KOPT-K1 (cell line): ENCODE results near the gene LSR.

Experiments used
- H3K27ac ChIP-seq: fragments of 200-600 bp; sonication (generic); 2 replicates; pipeline ENCODE4 v1.5.1; 2016; ENCODE audit warnings: antibody characterized with exemption, mild to moderate bottlenecking, low read depth, low read length; ENCODE audit not compliant: poor library complexity, severe bottlenecking
- H3K36me3 ChIP-seq: fragments of 200-600 bp; sonication (generic); 2 replicates; pipeline ENCODE4 v1.5.1; 2017; ENCODE audit warnings: antibody characterized with exemption, mild to moderate bottlenecking, low read length, moderate library complexity; ENCODE audit not compliant: insufficient read depth
- H3K9me3 ChIP-seq: fragments of 200-600 bp; sonication (generic); 2 replicates; pipeline ENCODE4 v1.5.1; 2017; ENCODE audit warnings: antibody characterized with exemption, low read length, mild to moderate bottlenecking; ENCODE audit not compliant: insufficient read depth, poor library complexity, severe bottlenecking

The LSR gene

GRCh38 chr19:35303357-35303915, 54.6 kb downstream of the LSR start:
- H3K9me3 ChIP-seq: no peaks in the 10 kb centered on the region
- no peak overlapping the region for H3K27ac ChIP-seq
- H3K36me3 ChIP-seq: no peaks in the 10 kb centered on the region

- H3K27ac ChIP-seq: no peak overlapping the region
- H3K9me3 ChIP-seq: no peaks in the 10 kb centered on the region
- no peaks in the 10 kb centered on the region for H3K36me3 ChIP-seq
Observed at GRCh38 chr19:35304036-35304435, 55.2 kb downstream of the LSR start.

GRCh38 chr19:35305181-35305580, 56.4 kb downstream of the LSR start:
- no peak overlapping the region for H3K27ac ChIP-seq
- H3K9me3 ChIP-seq: no peaks in the 10 kb centered on the region
- H3K36me3 ChIP-seq: no peaks in the 10 kb centered on the region

DNA sequence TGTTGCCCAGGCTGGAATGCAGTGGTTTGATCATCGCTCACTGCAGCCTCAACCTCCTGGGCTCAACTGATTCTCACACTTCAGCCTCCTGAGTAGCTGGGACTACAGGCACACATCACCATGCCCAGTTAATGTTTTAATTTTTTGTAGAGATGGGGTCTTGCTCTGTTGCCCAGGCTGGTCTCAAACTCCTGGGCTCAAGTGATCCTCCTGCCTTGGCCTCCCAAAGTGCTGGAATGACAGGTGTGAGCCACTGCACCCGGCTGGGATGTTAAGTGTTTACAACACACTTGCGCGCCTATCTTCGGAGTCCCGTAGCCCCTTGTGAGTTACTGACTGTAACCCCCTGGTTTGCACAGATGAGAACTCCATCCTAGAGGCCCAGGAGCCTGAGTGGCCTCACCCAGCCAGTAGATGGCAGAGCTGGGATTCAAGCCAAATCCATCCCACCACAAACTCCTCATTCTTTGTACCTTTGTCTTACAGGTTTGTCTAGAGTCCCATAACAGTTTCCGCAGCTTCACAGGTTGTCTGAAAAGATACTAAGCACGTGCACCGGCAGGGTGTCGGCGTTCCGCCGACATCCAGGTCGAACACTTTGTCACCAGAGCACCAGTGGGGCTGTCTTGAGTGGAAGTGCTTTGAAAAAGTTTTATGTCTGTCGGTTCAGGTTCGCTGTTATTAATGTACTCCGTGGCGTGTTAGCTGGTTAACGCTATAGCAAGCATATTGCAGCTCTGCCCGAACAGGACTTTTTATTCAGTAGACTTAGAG, 57.9 kb downstream of the LSR start:
- Histone ChIP-seq H3K27ac (no peak overlapping the region), H3K36me3 (no peaks in the 10 kb centered on the region), H3K9me3 (no peaks in the 10 kb centered on the region)

- Histone ChIP-seq H3K36me3 (no peaks in the 10 kb centered on the region), H3K27ac (no peak overlapping the region)
Observed at GRCh38 chr19:35307931-35308330, 59.1 kb downstream of the LSR start.

DNA sequence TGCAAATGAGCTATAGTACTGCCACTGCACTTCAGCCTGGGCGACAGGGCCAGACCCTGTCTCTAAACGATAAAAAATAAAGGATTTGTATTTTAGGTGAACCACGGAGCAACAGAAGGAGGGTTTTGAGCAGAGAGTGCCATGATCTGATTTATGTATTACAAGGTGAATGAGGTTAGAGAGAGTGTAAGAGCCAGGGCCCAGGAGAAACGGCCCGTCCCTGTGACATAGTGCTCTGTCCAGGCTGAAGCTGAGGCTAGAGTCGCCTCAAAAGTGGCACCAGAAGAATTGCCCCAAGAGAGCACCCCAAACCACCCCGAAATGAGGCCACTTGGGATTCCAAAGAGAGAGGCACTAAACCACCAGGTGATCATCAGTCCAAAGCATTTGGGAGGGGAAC, 60.1 kb downstream of the LSR start:
- Histone ChIP-seq H3K27ac (no peak overlapping the region), H3K9me3 (no peaks in the 10 kb centered on the region), H3K36me3 (no peaks in the 10 kb centered on the region)

More at GRCh38 chr19:35307931-35308330, 59.1 kb downstream of the LSR start:
- H3K9me3 ChIP-seq: no peaks in the 10 kb centered on the region

DNA sequence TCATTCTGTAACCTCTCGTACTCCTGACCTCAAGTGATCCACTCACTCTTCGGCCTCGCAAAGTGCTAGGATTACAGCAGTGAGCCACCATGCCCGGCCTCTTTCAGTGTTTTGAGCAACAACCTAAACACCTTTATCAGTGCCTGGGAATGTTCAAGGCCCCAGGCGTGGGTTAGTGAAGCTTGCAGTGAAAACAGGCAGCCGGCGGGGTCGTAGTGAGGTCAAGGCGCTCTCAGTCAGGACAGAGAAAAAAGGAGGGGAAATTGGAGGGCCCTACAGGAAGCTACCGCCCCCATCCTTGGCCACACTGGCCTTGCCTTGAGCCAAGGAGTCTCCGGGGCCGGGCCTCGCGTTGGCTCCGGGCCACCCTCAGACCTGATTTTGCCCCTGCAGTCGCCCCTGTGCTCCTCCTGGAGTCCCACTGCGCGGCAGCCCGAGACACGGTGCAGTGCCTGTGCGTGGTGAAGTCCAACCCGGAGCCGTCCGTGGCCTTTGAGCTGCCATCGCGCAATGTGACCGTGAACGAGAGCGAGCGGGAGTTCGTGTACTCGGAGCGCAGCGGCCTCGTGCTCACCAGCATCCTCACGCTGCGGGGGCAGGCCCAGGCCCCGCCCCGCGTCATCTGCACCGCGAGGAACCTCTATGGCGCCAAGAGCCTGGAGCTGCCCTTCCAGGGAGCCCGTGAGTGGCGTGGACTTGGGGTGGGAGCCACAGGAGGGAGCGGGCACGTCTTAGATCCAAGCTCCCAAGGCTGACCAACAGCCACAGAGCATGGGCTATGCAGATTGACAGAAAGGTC, 60.9 kb downstream of the LSR start:
- H3K9me3 ChIP-seq: no peaks in the 10 kb centered on the region
- no peak overlapping the region for H3K27ac ChIP-seq
- no peaks in the 10 kb centered on the region for H3K36me3 ChIP-seq

GRCh38 chr19:35310331-35310730, 61.5 kb downstream of the LSR start:
- Histone ChIP-seq H3K27ac (no peak overlapping the region), H3K9me3 (no peaks in the 10 kb centered on the region), H3K36me3 (no peaks in the 10 kb centered on the region)

GRCh38 chr19:35310811-35311465, 62.1 kb downstream of the LSR start:
- Histone ChIP-seq H3K9me3 (no peaks in the 10 kb centered on the region), H3K27ac (no peak overlapping the region), H3K36me3 (no peaks in the 10 kb centered on the region)

- Histone ChIP-seq H3K27ac (no peak overlapping the region), H3K36me3 (no peaks in the 10 kb centered on the region), H3K9me3 (no peaks in the 10 kb centered on the region)
Observed at GRCh38 chr19:35311901-35312665, 63.3 kb downstream of the LSR start.

DNA sequence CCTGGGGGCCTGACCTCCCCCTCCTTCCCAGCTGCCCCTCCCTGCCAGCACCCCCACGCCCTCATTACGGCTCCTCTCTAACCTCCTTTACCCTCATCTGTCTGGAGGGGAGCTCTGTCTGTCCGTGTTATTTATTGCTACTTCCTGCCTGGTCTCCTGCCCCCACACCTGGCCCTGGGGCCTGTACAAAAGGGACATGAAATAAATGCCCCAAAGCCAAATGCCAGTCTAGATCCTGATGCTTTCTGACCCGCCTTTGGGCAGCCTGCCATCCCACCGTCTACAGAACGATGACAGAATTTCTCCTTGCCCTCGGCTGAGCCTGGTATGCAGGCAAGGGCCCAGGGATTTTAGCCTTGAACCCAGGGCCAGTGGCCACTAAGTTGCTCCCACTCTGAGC, 64.8 kb downstream of the LSR start:
- no peak overlapping the region for H3K27ac ChIP-seq
- H3K9me3 ChIP-seq: no peaks in the 10 kb centered on the region
- no peaks in the 10 kb centered on the region for H3K36me3 ChIP-seq

- H3K36me3 ChIP-seq: no peaks in the 10 kb centered on the region
- no peak overlapping the region for H3K27ac ChIP-seq
- no peaks in the 10 kb centered on the region for H3K9me3 ChIP-seq
Observed at GRCh38 chr19:35314031-35314430, 65.2 kb downstream of the LSR start.

- Histone ChIP-seq H3K27ac (no peak overlapping the region), H3K9me3 (no peaks in the 10 kb centered on the region), H3K36me3 (no peaks in the 10 kb centered on the region)
Observed at GRCh38 chr19:35314858-35315470, 66.2 kb downstream of the LSR start.

DNA sequence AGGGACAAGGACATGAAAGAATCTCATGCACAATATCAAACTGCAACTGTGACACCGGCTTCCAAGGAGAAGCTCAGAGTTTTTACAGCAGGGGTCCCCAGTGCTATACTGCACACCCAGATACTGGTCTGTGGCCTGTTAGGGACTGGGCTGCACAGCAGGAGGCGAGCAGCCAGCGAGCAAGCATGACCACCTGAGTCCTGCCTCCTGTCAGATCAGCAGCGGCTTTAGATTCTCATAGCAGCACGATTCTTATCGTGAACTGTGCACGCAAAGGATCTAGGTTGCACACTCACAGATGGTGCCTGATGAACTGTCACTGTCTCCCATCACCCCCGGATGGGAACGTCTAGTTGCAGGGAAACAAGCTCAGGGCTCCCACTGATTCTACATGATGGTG, 67.1 kb downstream of the LSR start:
- Histone ChIP-seq H3K36me3 (no peaks in the 10 kb centered on the region), H3K27ac (no peak overlapping the region)

More for the DNA sequence above, 67.1 kb downstream of the LSR start:
- no peaks in the 10 kb centered on the region for H3K9me3 ChIP-seq
